Hepatocyte (in vitro differentiated cells): ENCODE results near the gene PBX3. TPM values are rescaled to one million over a fixed set of nuclear protein-coding genes. Genes with fewer than 3 reads are reported as not detected.

ENCODE experiments used
- DNase-seq: peaks from one replicate; pipeline ENCODE4 v3.0.0-alpha.2; 2016; ENCODE audit warnings: low spot score
- H2AFZ ChIP-seq: fragments of 200-600 bp; sonication (generic); 2 replicates; pipeline ENCODE4 v1.6.0; 2016; ENCODE audit warnings: antibody characterized with exemption, mild to moderate bottlenecking
- H3K27ac ChIP-seq: fragments of 200-600 bp; sonication (generic); 2 replicates; pipeline ENCODE4 v1.5.1; 2016; ENCODE audit warnings: mild to moderate bottlenecking
- H3K27me3 ChIP-seq: fragments of 200-600 bp; sonication (generic); 2 replicates; pipeline ENCODE4 v1.6.1; 2016
- H3K36me3 ChIP-seq: fragments of 200-600 bp; sonication (generic); replicated peaks from 2 replicates; pipeline ENCODE4 v1.5.1; 2016; ENCODE audit warnings: low read depth; ENCODE audit not compliant: insufficient read depth
- H3K4me1 ChIP-seq: fragments of 200-600 bp; sonication (generic); 2 replicates; pipeline ENCODE4 v1.5.1; 2016; ENCODE audit warnings: mild to moderate bottlenecking, moderate library complexity; ENCODE audit not compliant: insufficient read depth
- H3K4me2 ChIP-seq: fragments of 200-600 bp; sonication (generic); 2 replicates; pipeline ENCODE4 v1.6.0; 2016
- H3K4me3 ChIP-seq: fragments of 200-600 bp; sonication (generic); 2 replicates; pipeline ENCODE4 v1.5.1; 2016; ENCODE audit warnings: mild to moderate bottlenecking
- H3K79me2 ChIP-seq: fragments of 200-600 bp; sonication (generic); 2 replicates; pipeline ENCODE4 v1.6.0; 2017; ENCODE audit warnings: mild to moderate bottlenecking
- H3K9me2 ChIP-seq: fragments of 200-600 bp; sonication (generic); replicated peaks from 2 replicates; pipeline ENCODE4 v1.6.0; 2017; ENCODE audit warnings: mild to moderate bottlenecking; ENCODE audit not compliant: insufficient read depth
- H3K9me3 ChIP-seq: fragments of 200-600 bp; sonication (generic); 2 replicates; pipeline ENCODE4 v1.5.1; 2016; ENCODE audit warnings: low read depth, mild to moderate bottlenecking
- H4K20me1 ChIP-seq: fragments of 200-600 bp; sonication (generic); 2 replicates; pipeline ENCODE4 v1.6.0; 2016; ENCODE audit warnings: mild to moderate bottlenecking; ENCODE audit not compliant: insufficient read depth, poor library complexity, severe bottlenecking
- EZH2 ChIP-seq: fragments of 200-600 bp; sonication (generic); IDR thresholded peaks from 2 replicates; pipeline ENCODE4 v1.6.1; 2016; ENCODE audit warnings: antibody characterized with exemption, mild to moderate bottlenecking, borderline replicate concordance
- EZH2phosphoT487 ChIP-seq: fragments of 200-600 bp; sonication (generic); IDR thresholded peaks from one replicate; pipeline ENCODE4 v1.6.1; 2018; ENCODE audit warnings: antibody characterized with exemption, mild to moderate bottlenecking, low read depth, moderate library complexity; ENCODE audit not compliant: unreplicated experiment, severe bottlenecking
- WGBS: methylation state at CpG from one replicate; pipeline ENCODE4 v1.1.6; 2016; ENCODE audit warnings: low lambda C conversion rate; ENCODE audit errors: missing lambda C conversion rate; 5-methylcytosine and 5-hydroxymethylcytosine counted together
- polyA plus RNA-seq: library from polyadenylated mRNA; unstranded; fragments of >200 nt; fragmentation: Nextera tagmentation; extraction: Ambion mirVana; gene quantifications from 2 replicates; pipeline ENCODE4 v1.2.1, GENCODE V29; 2016
- total RNA-seq: library from RNA; depleted of rRNA; stranded (reverse); fragments of >200 nt; gene quantifications from 2 replicates; pipeline ENCODE4 v1.2.3, GENCODE V29; 2014
- TF ChIP-seq, protein P1 (sequence below): fragments of 200-600 bp; sonication (generic); IDR thresholded peaks from 2 replicates; pipeline ENCODE4 v1.5.1; 2016; ENCODE audit warnings: antibody characterized with exemption, mild to moderate bottlenecking; ENCODE audit not compliant: poor library complexity

Gene PBX3
- total and polyA plus RNA-seq, 2 experiments from 2014 or later = 15.9 to 23.3 TPM

DNA sequence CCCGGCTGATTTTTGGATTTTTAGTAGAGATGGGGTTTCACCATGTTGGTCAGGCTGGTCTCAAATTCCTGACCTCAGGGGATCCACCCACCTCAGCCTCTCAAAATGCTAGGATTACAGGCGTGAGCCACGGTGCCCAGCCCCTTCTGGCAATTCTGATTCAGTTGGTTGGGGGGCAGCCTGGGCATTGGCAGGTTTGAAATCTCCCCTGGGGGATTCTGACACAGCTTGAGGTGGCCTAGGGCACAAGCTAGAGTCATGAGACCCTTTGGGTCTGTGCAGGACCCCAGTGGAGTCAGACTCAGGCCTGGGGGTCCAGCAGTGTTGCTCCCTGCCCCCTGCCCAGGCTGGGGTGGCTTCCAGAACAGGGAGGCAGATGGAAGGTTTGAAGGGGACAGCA lies 239.8 kb downstream of the PBX3 start:
- Histone ChIP-seq H4K20me1 (no peaks in the 10 kb centered on the region), H3K4me2 (no peak overlapping the region), H3K4me1 (no peaks in the 10 kb centered on the region), H2AFZ (no peak overlapping the region), H3K27ac (no peak overlapping the region), H3K36me3 (no peaks in the 10 kb centered on the region), H3K9me2 (no peaks in the 10 kb centered on the region), H3K79me2 (no peaks in the 10 kb centered on the region), H3K9me3 (no peaks in the 10 kb centered on the region), H3K27me3 (no peaks in the 10 kb centered on the region), H3K4me3 (no peak overlapping the region)
- 80% methylated on average over 3 of the region's 3 CpGs for whole genome bisulfite sequencing
- TF ChIP-seq EZH2phosphoT487 (no peak), EZH2 (no peak)
- TF ChIP-seq, protein P1, sequence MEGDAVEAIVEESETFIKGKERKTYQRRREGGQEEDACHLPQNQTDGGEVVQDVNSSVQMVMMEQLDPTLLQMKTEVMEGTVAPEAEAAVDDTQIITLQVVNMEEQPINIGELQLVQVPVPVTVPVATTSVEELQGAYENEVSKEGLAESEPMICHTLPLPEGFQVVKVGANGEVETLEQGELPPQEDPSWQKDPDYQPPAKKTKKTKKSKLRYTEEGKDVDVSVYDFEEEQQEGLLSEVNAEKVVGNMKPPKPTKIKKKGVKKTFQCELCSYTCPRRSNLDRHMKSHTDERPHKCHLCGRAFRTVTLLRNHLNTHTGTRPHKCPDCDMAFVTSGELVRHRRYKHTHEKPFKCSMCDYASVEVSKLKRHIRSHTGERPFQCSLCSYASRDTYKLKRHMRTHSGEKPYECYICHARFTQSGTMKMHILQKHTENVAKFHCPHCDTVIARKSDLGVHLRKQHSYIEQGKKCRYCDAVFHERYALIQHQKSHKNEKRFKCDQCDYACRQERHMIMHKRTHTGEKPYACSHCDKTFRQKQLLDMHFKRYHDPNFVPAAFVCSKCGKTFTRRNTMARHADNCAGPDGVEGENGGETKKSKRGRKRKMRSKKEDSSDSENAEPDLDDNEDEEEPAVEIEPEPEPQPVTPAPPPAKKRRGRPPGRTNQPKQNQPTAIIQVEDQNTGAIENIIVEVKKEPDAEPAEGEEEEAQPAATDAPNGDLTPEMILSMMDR = no peak
- DNase-seq = no peak

DNA sequence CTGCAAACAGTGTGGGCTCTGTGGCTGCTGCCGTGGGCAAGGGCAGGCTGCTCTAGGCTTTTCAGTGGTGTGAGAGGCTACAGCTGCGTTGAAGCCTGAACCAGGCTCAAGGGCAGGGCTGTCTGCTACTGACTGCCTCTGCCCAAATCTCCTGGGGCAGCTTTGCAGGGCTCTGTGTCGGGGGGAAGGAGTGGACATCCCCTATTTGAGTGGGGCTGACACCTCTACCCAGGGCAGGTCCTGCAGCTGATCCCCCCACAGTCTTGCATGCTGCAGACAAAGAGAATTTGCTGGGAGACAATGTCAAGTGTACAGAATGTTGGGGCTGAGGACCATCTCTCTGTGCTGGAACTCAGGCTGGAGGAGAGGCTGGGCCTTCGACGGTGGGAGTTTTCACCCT lies 240.2 kb downstream of the PBX3 start:
- DNase-seq = no peak
- H3K79me2 ChIP-seq = no peaks in the 10 kb centered on the region
- H3K4me2 ChIP-seq = no peak overlapping the region
- no peak overlapping the region for H2AFZ ChIP-seq
- 86% methylated on average over 5 of the region's 5 CpGs for WGBS
- no peak overlapping the region for H3K4me3 ChIP-seq
- no peaks in the 10 kb centered on the region for H3K9me2 ChIP-seq
- H3K4me1 ChIP-seq = no peaks in the 10 kb centered on the region
- H3K9me3 ChIP-seq = no peaks in the 10 kb centered on the region
- H3K27ac ChIP-seq = no peak overlapping the region
- H3K27me3 ChIP-seq = no peaks in the 10 kb centered on the region
- H4K20me1 ChIP-seq = no peaks in the 10 kb centered on the region
- no peaks in the 10 kb centered on the region for H3K36me3 ChIP-seq
- no peak for TF ChIP-seq EZH2phosphoT487
- TF ChIP-seq EZH2 = no peak
- TF ChIP-seq, protein P1 = no peak

DNA sequence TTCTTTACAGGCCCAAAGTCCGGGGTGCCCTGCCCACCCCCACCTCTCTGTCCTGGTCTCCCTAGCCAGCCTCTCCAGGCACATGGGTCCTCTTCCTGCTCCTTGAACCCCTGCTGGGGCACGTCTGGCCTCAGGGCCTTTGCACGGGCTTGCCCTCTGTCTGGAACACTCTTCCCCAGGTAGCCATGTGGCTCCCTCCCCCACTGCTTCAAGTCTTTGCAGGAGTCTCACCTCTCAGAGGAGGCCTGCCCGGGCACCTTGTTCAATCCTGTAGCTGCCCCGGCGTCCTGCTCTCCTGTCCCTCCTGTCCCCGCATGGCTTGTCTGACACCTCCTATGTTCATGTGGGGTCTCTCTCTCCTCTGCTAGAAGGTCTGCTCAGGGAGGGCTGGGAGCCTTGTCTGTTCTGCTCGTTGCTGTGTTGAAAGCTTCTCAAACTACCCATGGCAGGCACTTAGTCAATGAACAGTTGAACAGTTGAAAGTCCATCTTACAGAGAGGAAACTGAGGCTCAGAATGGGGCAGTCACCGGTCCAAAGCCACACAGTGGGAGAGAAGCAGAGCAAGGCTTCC lies 241.4 kb downstream of the PBX3 start:
- Histone ChIP-seq H3K4me1 (no peaks in the 10 kb centered on the region), H2AFZ (no peak overlapping the region), H3K4me3 (no peak overlapping the region), H3K27me3 (no peaks in the 10 kb centered on the region), H3K4me2 (no peak overlapping the region), H3K79me2 (no peaks in the 10 kb centered on the region), H4K20me1 (no peaks in the 10 kb centered on the region), H3K9me3 (no peaks in the 10 kb centered on the region), H3K27ac (no peak overlapping the region), H3K9me2 (no peaks in the 10 kb centered on the region), H3K36me3 (no peaks in the 10 kb centered on the region)
- 89% methylated on average over 9 of the region's 9 CpGs for WGBS
- TF ChIP-seq, protein P1 = no peak
- no peak for TF ChIP-seq EZH2phosphoT487
- no peak for TF ChIP-seq EZH2
- DNase-seq = no peak
